ENCODE data around the gene ANKH. TPM values are rescaled to one million over a fixed set of nuclear protein-coding genes. Genes with fewer than 3 reads are reported as not detected.

Gene ANKH
- total and polyA plus RNA-seq, 4 experiments from 2014 or later = 34.1 to 165 (median 114) TPM

DNA sequence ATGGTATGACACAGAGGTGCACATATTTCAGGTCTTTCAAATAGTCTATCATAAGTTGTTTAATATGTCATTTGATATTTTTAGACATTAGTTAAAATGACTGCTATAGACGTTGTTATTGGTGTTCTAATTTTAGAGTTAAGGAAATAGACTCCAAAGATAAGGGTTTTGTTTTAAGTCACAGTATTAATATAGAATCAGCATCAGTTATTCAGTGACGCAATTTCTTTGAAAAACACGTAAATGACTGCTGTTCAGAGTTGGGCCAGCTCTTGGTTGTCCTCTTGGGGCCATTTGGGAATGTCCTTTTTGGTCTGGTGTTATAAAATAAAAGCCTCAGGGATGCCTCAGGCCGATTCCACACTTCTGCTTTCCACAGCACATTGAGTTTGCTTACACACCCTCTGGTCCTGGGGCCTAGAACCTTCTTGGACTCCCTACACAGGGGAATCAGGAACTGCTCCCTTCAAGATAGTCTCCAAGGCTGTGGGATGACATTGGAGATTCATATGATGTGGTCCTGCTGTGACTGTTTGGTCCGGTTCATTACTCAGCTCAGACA lies 192.7 kb downstream of the ANKH start:
- H3K36me3 Mint-ChIP-seq = peaks cover 33 to 75% of the 10 kb centered on the region in 2 donors
- H3K27me3 ChIP-seq (ENCODE audit: insufficient read depth, low read length) = no peaks in the 10 kb centered on the region
- H3K36me3 ChIP-seq (ENCODE audit: insufficient read depth, low read length) = peaks cover 27% of the 10 kb centered on the region
- ChIA-PET CTCF (ENCODE audit: partially characterized antibody) (interaction anchor here (1.0 to 9.2 kb wide), 3 partner anchors 30 to 325 kb away, joined by 4 to 104 read pairs (median 11); no protein-coding TSS in a partner anchor), POLR2A (ENCODE audit: partially characterized antibody) (interaction anchor here (1.2 kb wide), 1 partner anchor 29 kb away, joined by 3 read pairs; no protein-coding TSS in a partner anchor)
- H3K9me3 ChIP-seq (ENCODE audit: control insufficient read depth in 1 of 2, low read length in 2 of 2) = no peaks in the 10 kb centered on the region
- intact Hi-C loops (cut with micrococcal nuclease) = no loop called here
- H3K27ac ChIP-seq (ENCODE audit: low read depth, low read length) = peak overlapping the region; percentile 29
- no peak for DNase-seq
- peak overlapping the region in 6 of 7 donors; percentile 3 to 92 (median 31) for H3K27ac Mint-ChIP-seq
- H3K4me1 Mint-ChIP-seq = peaks cover 31 to 37% (median 35%) of the 10 kb centered on the region in 4 donors
- no peaks in the 10 kb centered on the region for H3K9me3 Mint-ChIP-seq
- H3K4me1 ChIP-seq (ENCODE audit: insufficient read depth, low read length) = peaks cover 34% of the 10 kb centered on the region
- no peak overlapping the region for H3K4me3 Mint-ChIP-seq
- H3K4me3 ChIP-seq (ENCODE audit: low read length in 2 of 2) = no peak overlapping the region
- no peaks in the 10 kb centered on the region for H3K27me3 Mint-ChIP-seq

DNA sequence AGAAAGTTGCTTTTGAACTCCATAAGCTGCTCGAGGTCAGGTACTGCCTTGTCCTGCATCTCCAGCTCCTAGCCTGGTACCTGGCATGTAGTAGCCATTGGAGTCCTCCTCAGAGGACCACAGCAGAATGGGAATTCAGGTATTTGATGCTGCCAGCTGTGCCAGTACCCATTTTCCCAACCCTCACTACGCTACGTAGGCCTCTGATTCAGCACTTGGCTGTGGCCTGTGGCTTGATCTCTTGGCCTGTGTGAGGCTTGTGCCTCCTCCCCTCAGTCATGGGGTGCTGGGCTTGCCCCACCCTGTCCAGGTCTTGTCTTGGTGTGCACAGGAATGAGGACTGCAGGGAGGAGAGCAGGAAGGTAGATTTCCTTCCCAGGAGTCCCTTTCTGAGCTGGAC lies 195.3 kb downstream of the ANKH start:
- H3K27ac ChIP-seq (ENCODE audit: low read depth, low read length) = peak overlapping the region; percentile 61
- intact Hi-C loops (cut with micrococcal nuclease) = loop anchor here (1.0 kb wide), 1 partner anchor 10 kb away; no protein-coding TSS in a partner anchor
- no peaks in the 10 kb centered on the region for H3K9me3 Mint-ChIP-seq
- CTCF ChIA-PET (ENCODE audit: partially characterized antibody) = interaction anchor here (1.0 to 3.1 kb wide), 6 partner anchors 9 to 327 kb away, joined by 3 to 25 read pairs (median 8); no protein-coding TSS in a partner anchor
- POLR2A ChIA-PET (ENCODE audit: partially characterized antibody) = interaction anchor here (0.9 to 2.1 kb wide), 5 partner anchors 10 to 195 kb away, joined by 3 to 9 read pairs (median 7); partner anchors contain the start of gene OTULIN
- peaks cover 57% of the 10 kb centered on the region for H3K4me1 ChIP-seq (ENCODE audit: insufficient read depth, low read length)
- no peak overlapping the region for H3K4me3 ChIP-seq (ENCODE audit: low read length in 2 of 2)
- H3K4me1 Mint-ChIP-seq = peaks cover 53 to 63% (median 58%) of the 10 kb centered on the region in 4 donors
- H3K36me3 Mint-ChIP-seq = peaks cover 22 to 68% of the 10 kb centered on the region in 2 donors
- DNase-seq = no peak
- no peaks in the 10 kb centered on the region for H3K27me3 Mint-ChIP-seq
- H3K27ac Mint-ChIP-seq = peak overlapping the region; percentile 78 to 93 (median 88)
- H3K27me3 ChIP-seq (ENCODE audit: insufficient read depth, low read length) = no peaks in the 10 kb centered on the region
- H3K9me3 ChIP-seq (ENCODE audit: control insufficient read depth in 1 of 2, low read length in 2 of 2) = no peaks in the 10 kb centered on the region
- H3K36me3 ChIP-seq (ENCODE audit: insufficient read depth, low read length) = peaks cover 13% of the 10 kb centered on the region
- peak overlapping the region in 7 of 8 donors; percentile 65 to 78 (median 74) for H3K4me3 Mint-ChIP-seq

DNA sequence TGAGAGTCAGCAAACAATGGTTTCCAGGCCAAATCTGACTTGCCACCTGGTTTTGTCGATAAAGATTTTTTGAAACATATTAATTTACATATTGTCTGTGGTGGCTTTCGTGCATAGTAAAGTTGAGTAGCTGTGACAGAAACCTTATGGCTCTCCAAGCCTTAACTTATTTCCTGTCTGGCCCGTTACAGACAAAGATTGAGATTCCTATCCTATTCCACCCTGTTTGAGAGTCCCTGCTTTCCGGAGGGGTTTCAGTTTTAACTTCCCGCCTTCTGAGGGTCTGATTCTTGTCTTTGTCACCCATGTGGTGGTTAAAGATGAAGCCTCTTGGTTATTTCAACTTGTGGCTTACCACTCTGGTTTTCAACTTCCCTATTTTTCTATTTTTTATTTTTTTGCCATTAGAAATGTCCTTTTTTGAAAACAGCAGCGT lies 195.7 kb downstream of the ANKH start:
- ChIA-PET POLR2A (ENCODE audit: partially characterized antibody) (interaction anchor here (1.5 to 2.1 kb wide), 4 partner anchors 9 to 32 kb away, joined by 5 to 9 read pairs (median 8); partner anchors contain the start of gene OTULIN), CTCF (ENCODE audit: partially characterized antibody) (interaction anchor here (0.5 to 3.1 kb wide), 8 partner anchors 9 to 339 kb away, joined by 3 to 25 read pairs (median 4); no protein-coding TSS in a partner anchor)
- H3K27ac ChIP-seq (ENCODE audit: low read depth, low read length) = peak overlapping the region; percentile 61
- no peaks in the 10 kb centered on the region for H3K27me3 ChIP-seq (ENCODE audit: insufficient read depth, low read length)
- peaks cover 57 to 67% (median 61%) of the 10 kb centered on the region in 4 donors for H3K4me1 Mint-ChIP-seq
- peak overlapping the region; percentile 78 to 93 (median 88) for H3K27ac Mint-ChIP-seq
- intact Hi-C loops (cut with micrococcal nuclease) = loop anchor here (1.0 kb wide), 1 partner anchor 10 kb away; no protein-coding TSS in a partner anchor
- DNase-seq = peak in 3 of 5 donors; percentile 11 to 28 (median 16)
- peaks cover 19 to 65% of the 10 kb centered on the region in 2 donors for H3K36me3 Mint-ChIP-seq
- no peaks in the 10 kb centered on the region for H3K9me3 ChIP-seq (ENCODE audit: control insufficient read depth in 1 of 2, low read length in 2 of 2)
- H3K27me3 Mint-ChIP-seq = no peaks in the 10 kb centered on the region
- H3K4me3 ChIP-seq (ENCODE audit: low read length in 2 of 2) = no peak overlapping the region
- H3K36me3 ChIP-seq (ENCODE audit: insufficient read depth, low read length) = peaks cover 11% of the 10 kb centered on the region
- peaks cover 62% of the 10 kb centered on the region for H3K4me1 ChIP-seq (ENCODE audit: insufficient read depth, low read length)
- peak overlapping the region; percentile 11 to 78 (median 74) for H3K4me3 Mint-ChIP-seq
- no peaks in the 10 kb centered on the region for H3K9me3 Mint-ChIP-seq

DNA sequence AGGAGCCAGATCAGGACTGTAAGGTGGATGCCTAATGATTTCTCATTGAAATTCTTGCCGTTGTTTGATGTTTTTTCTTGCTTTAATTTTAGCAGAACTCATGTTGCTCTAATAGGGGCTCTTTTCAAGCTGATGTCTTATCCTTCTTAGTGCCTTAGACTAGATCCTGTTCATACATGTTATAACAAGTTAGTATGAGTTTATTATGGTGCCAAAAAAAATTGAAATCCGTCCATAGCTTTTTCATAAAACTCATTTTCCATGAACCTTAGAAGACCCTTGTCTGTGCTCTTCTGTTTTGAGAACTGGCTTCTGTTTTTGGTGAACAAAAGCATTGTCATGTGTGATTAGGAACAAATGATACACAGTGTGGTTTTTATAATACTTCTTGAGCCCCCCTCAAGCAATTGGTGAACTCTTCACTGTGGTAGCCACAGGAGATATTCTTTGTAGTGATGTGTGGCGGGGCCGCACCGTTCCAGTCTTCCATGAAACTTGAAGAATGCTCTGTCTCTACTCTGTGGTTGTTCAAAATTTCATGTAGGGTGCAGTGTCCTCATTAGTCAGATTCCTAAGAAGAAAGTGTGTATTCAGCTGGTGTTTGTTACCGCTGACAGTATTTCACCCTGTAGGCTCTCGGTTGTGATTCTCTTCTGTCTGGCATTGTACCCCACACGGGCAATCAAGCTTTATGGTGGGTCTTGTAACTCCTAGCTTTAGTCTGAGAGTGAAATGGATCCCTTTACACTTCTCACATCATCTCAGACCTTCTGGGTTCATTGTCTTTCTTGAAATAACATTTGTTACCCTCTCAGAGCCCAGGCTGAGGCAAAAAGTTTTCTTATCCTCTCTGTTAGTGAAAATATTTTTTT lies 196.4 kb downstream of the ANKH start:
- Mint-ChIP-seq H3K27me3 (no peaks in the 10 kb centered on the region), H3K36me3 (peaks cover 16 to 61% of the 10 kb centered on the region in 2 donors), H3K4me1 (peaks cover 59 to 72% (median 65%) of the 10 kb centered on the region in 4 donors), H3K9me3 (no peaks in the 10 kb centered on the region), H3K4me3 (peak overlapping the region in 7 of 8 donors; percentile 65 to 78 (median 74)), H3K27ac (peak overlapping the region; percentile 78 to 93 (median 88))
- Histone ChIP-seq H3K4me3 (ENCODE audit: low read length in 2 of 2) (no peak overlapping the region), H3K27ac (ENCODE audit: low read depth, low read length) (peak overlapping the region; percentile 61), H3K9me3 (ENCODE audit: control insufficient read depth in 1 of 2, low read length in 2 of 2) (no peaks in the 10 kb centered on the region), H3K4me1 (ENCODE audit: insufficient read depth, low read length) (peaks cover 68% of the 10 kb centered on the region), H3K36me3 (ENCODE audit: insufficient read depth, low read length) (peaks cover 7% of the 10 kb centered on the region), H3K27me3 (ENCODE audit: insufficient read depth, low read length) (no peaks in the 10 kb centered on the region)
- intact Hi-C loops (cut with micrococcal nuclease) = no loop called here
- ChIA-PET CTCF (ENCODE audit: partially characterized antibody) (interaction anchor here (0.5 to 3.1 kb wide), 7 partner anchors 9 to 340 kb away, joined by 3 to 25 read pairs (median 6); no protein-coding TSS in a partner anchor), POLR2A (ENCODE audit: partially characterized antibody) (interaction anchor here (0.8 to 2.1 kb wide), 5 partner anchors 9 to 32 kb away, joined by 3 to 9 read pairs (median 7); partner anchors contain the start of gene OTULIN)
- DNase-seq = no peak

DNA sequence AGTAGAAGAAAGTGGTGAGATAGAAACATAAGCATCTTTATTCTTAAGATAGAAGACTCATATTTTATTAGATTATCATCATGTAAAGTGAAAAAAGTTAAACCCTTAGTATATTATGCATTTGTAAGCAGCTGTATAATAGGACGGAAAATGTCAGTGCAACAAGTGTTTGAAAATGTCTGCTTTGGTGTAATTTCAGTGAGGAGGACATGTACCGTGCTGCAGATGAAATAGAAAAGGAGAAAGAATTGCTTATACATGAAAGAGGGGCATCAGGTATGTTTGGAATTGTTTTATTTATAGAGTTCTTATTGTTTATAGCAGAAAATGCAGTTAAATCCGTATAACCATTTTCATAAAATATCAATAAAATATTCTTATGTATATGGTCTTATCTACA lies 198.1 kb downstream of the ANKH start:
- no peak for DNase-seq
- ChIA-PET CTCF (ENCODE audit: partially characterized antibody) (interaction anchor here (0.9 to 3.2 kb wide), 2 partner anchors 12 to 19 kb away, joined by 3 to 20 read pairs; no protein-coding TSS in a partner anchor), POLR2A (ENCODE audit: partially characterized antibody) (no interaction called here)
- Mint-ChIP-seq H3K27ac (peak overlapping the region in 5 of 7 donors; percentile 53 to 92 (median 62)), H3K4me3 (peak overlapping the region in 1 of 8 donors; percentile 23), H3K36me3 (peaks cover 15 to 48% of the 10 kb centered on the region in 2 donors), H3K27me3 (no peaks in the 10 kb centered on the region), H3K4me1 (peaks cover 58 to 82% (median 73%) of the 10 kb centered on the region in 4 donors), H3K9me3 (no peaks in the 10 kb centered on the region)
- H3K4me1 ChIP-seq (ENCODE audit: insufficient read depth, low read length) = peaks cover 86% of the 10 kb centered on the region
- H3K36me3 ChIP-seq (ENCODE audit: insufficient read depth, low read length) = no peaks in the 10 kb centered on the region
- H3K9me3 ChIP-seq (ENCODE audit: control insufficient read depth in 1 of 2, low read length in 2 of 2) = no peaks in the 10 kb centered on the region
- H3K27ac ChIP-seq (ENCODE audit: low read depth, low read length) = no peak overlapping the region
- intact Hi-C loops (cut with micrococcal nuclease) = no loop called here
- no peaks in the 10 kb centered on the region for H3K27me3 ChIP-seq (ENCODE audit: insufficient read depth, low read length)
- no peak overlapping the region for H3K4me3 ChIP-seq (ENCODE audit: low read length in 2 of 2)

- H3K36me3 Mint-ChIP-seq = peaks cover 11 to 45% of the 10 kb centered on the region in 2 donors
- no peak for DNase-seq
- H3K4me3 Mint-ChIP-seq = peak overlapping the region in 5 of 8 donors; percentile 13 to 73 (median 21)
- peaks cover 61 to 82% (median 74%) of the 10 kb centered on the region in 4 donors for H3K4me1 Mint-ChIP-seq
- ChIA-PET POLR2A (ENCODE audit: partially characterized antibody) (interaction anchor here (0.6 to 1.6 kb wide), 2 partner anchors 77 to 90 kb away, joined by 3 read pairs; no protein-coding TSS in a partner anchor), CTCF (ENCODE audit: partially characterized antibody) (interaction anchor here (0.9 to 3.2 kb wide), 2 partner anchors 12 to 18 kb away, joined by 3 to 20 read pairs; no protein-coding TSS in a partner anchor)
- H3K27ac Mint-ChIP-seq = peak overlapping the region; percentile 71 to 95 (median 90)
- intact Hi-C loops (cut with micrococcal nuclease) = no loop called here
- H3K9me3 Mint-ChIP-seq = no peaks in the 10 kb centered on the region
- peaks cover 93% of the 10 kb centered on the region for H3K4me1 ChIP-seq (ENCODE audit: insufficient read depth, low read length)
- peak overlapping the region; percentile 50 for H3K27ac ChIP-seq (ENCODE audit: low read depth, low read length)
- H3K27me3 ChIP-seq (ENCODE audit: insufficient read depth, low read length) = no peaks in the 10 kb centered on the region
- no peaks in the 10 kb centered on the region for H3K9me3 ChIP-seq (ENCODE audit: control insufficient read depth in 1 of 2, low read length in 2 of 2)
- no peak overlapping the region for H3K4me3 ChIP-seq (ENCODE audit: low read length in 2 of 2)
- H3K27me3 Mint-ChIP-seq = no peaks in the 10 kb centered on the region
- H3K36me3 ChIP-seq (ENCODE audit: insufficient read depth, low read length) = no peaks in the 10 kb centered on the region
Measured at GRCh38 chr5:14672484-14673394, 198.8 kb downstream of the ANKH start.
